Endothelial cell of umbilical vein (primary cell): Measurements from ENCODE around the gene CA5A. TPM values are rescaled to one million over a fixed set of nuclear protein-coding genes. Genes with fewer than 3 reads are reported as not detected.

Experiments
- BruUV-seq: library from RNA; stranded (reverse); fragments of 400-500 nt; replicated peaks from 2 replicates; lab custom pipeline; 2021; lab: Mats Ljungman, UMichigan
- CTCF ChIA-PET: fragments of 300-600, 350-600 bp; sonication (Branson Sonifier 250); formaldehyde crosslinking; loops from one replicate; lab custom pipeline; 2021; ENCODE audit warnings: antibody characterized with exemption, inconsistent platforms; lab: Charles Lee
- POLR2A ChIA-PET: fragments of 300-600, 350-600 bp; sonication (Branson Sonifier 250); formaldehyde crosslinking; loops from one replicate; lab custom pipeline; 2021; ENCODE audit warnings: antibody characterized with exemption, inconsistent platforms; lab: Charles Lee
- DNase-seq: peaks from one replicate; pipeline ENCODE4 v3.0.0-alpha.2; 2011; ENCODE audit warnings: low read depth, low spot score
- FAIRE-seq: peaks from 2 replicates; lab custom pipeline; 2011; peaks lifted over from hg19 to GRCh38; lab: Jason Lieb, UNC
- H2AFZ ChIP-seq: 2 replicates; pipeline ENCODE4 v1.6.0; 2012; ENCODE audit warnings: low read depth, low read length, control low read depth, inconsistent platforms
- H3K27ac ChIP-seq: 2 replicates; pipeline ENCODE4 v1.5.1; 2011; ENCODE audit warnings: low read depth, mild to moderate bottlenecking, control low read depth, low read length, moderate library complexity; ENCODE audit not compliant: insufficient read depth
- H3K27me3 ChIP-seq, 2 experiments: 2 replicates each; pipeline versions ENCODE4 v1.6.0 to v1.6.1; 2011; ENCODE audit warnings: low read length in 2 of 2, mixed read lengths in 1 of 2; ENCODE audit not compliant: control insufficient read depth in 2 of 2, insufficient read depth in 2 of 2
- H3K36me3 ChIP-seq, 2 experiments: 2 replicates in 1 of 2; 3 replicates in 1 of 2; pipeline ENCODE4 v1.5.1; 2011; ENCODE audit warnings: low read length in 2 of 2, mild to moderate bottlenecking in 1 of 2, moderate library complexity in 1 of 2; ENCODE audit not compliant: control insufficient read depth in 2 of 2, insufficient read depth in 2 of 2; ENCODE audit errors: extremely low read depth in 1 of 2
- H3K4me1 ChIP-seq: 3 replicates; pipeline ENCODE4 v1.5.1; 2011; ENCODE audit warnings: mild to moderate bottlenecking, low read length; ENCODE audit not compliant: control insufficient read depth, insufficient read depth; ENCODE audit errors: extremely low read depth
- H3K4me2 ChIP-seq: 2 replicates; pipeline ENCODE4 v1.6.1; 2011; ENCODE audit warnings: low read length, control low read depth, mixed read lengths; ENCODE audit not compliant: insufficient read depth
- H3K4me3 ChIP-seq, 3 experiments: fragments of 200-600 bp in 1 of 3; sonication (generic), shearing (Covaris generic) in 1 of 3; replicated peaks in 1 of 3; 2 replicates each; pipeline ENCODE4 v1.5.1; 2011 to 2016; ENCODE audit warnings: control low read depth in 3 of 3, low read length in 3 of 3, mild to moderate bottlenecking in 2 of 3, inconsistent platforms in 1 of 3, low read depth in 1 of 3, moderate library complexity in 1 of 3; ENCODE audit not compliant: insufficient read depth in 1 of 3
- H3K79me2 ChIP-seq: 2 replicates; pipeline ENCODE4 v1.6.0; 2012; ENCODE audit warnings: low read length, inconsistent platforms; ENCODE audit not compliant: control insufficient read depth, insufficient read depth
- H3K9ac ChIP-seq: replicated peaks from 2 replicates; pipeline ENCODE3; 2011; ENCODE audit warnings: low read length, control low read depth; ENCODE audit not compliant: insufficient read depth; ENCODE audit errors: extremely low read depth
- H3K9me1 ChIP-seq: replicated peaks from 3 replicates; pipeline ENCODE4 v1.6.0; 2011; ENCODE audit warnings: mild to moderate bottlenecking, low read length; ENCODE audit not compliant: control insufficient read depth, insufficient read depth; ENCODE audit errors: extremely low read depth
- H3K9me3 ChIP-seq: replicated peaks from 2 replicates; pipeline ENCODE4 v1.5.1; 2012; ENCODE audit warnings: low read length, inconsistent platforms; ENCODE audit not compliant: control insufficient read depth, insufficient read depth
- H4K20me1 ChIP-seq: replicated peaks from 2 replicates; pipeline ENCODE3; 2011; ENCODE audit warnings: mild to moderate bottlenecking, low read length; ENCODE audit not compliant: control insufficient read depth, insufficient read depth; ENCODE audit errors: extremely low read depth
- CTCF ChIP-seq, 2 donors: IDR thresholded peaks; 1 replicate in 1 of 2; 2 replicates in 1 of 2; pipeline ENCODE4 v1.5.1; 2011; ENCODE audit warnings: low read length in 2 of 2, mild to moderate bottlenecking in 2 of 2, moderate library complexity in 2 of 2, control low read depth in 1 of 2, inconsistent platforms in 1 of 2, low read depth in 1 of 2; ENCODE audit not compliant: insufficient read depth in 1 of 2; ENCODE audit errors: extremely low read depth in 1 of 2
- EZH2 ChIP-seq: IDR thresholded peaks from 2 replicates; pipeline ENCODE4 v1.6.1; 2012; ENCODE audit warnings: borderline replicate concordance, low read depth, mild to moderate bottlenecking, moderate library complexity, low read length, inconsistent platforms; ENCODE audit not compliant: severe bottlenecking
- JUN ChIP-seq: IDR thresholded peaks from 2 replicates; pipeline ENCODE4 v1.6.1; 2011; ENCODE audit warnings: borderline replicate concordance, low read depth; ENCODE audit not compliant: insufficient read length, insufficient read depth
- MYC ChIP-seq: IDR thresholded peaks from one replicate; pipeline ENCODE4 v1.6.1; 2011; ENCODE audit warnings: mild to moderate bottlenecking, low read depth, low read length
- POLR2A ChIP-seq: IDR thresholded peaks from 2 replicates; pipeline ENCODE4 v1.6.1; 2012; ENCODE audit warnings: low read depth, mild to moderate bottlenecking, control low read depth, low read length
- POLR2AphosphoS5 ChIP-seq: IDR thresholded peaks from 2 replicates; pipeline ENCODE4 v1.6.1; 2012; ENCODE audit warnings: low read depth, mild to moderate bottlenecking, control low read depth, low read length, moderate library complexity; ENCODE audit not compliant: insufficient read depth
- dilution Hi-C: fragments of 300-500 bp; cut with MboI; formaldehyde crosslinking; loops from one replicate; pipeline ENCODE4 v1.15.0; 2019; ENCODE audit warnings: low sequenced_read_pairs; ENCODE audit not compliant: extremely low pct_ligation_motif_present
- intact Hi-C: fragments of 100-400 bp; cut with micrococcal nuclease; formaldehyde crosslinking; loops from one replicate; pipeline ENCODE4 v1.10.0; 2022
- polyA plus RNA-seq, 4 experiments: library from polyadenylated mRNA; depleted of rRNA in 3 of 4; stranded (reverse) in 3 of 4; unstranded in 1 of 4; fragments of >200 nt; gene quantifications; 2 replicates each; pipeline versions ENCODE4 v1.2.1 to v1.2.3, GENCODE V29; 2011 to 2012; ENCODE audit warnings: missing spikeins in 1 of 4
- total RNA-seq: library from RNA; stranded (reverse); gene quantifications from 2 replicates; pipeline ENCODE4 v1.2.3, GENCODE V29; 2021

CA5A gene
- total and polyA plus RNA-seq, 2 donors (not counting 3 experiments of a cell fraction or from before 2014, with no cell fraction given) = not detected

DNA sequence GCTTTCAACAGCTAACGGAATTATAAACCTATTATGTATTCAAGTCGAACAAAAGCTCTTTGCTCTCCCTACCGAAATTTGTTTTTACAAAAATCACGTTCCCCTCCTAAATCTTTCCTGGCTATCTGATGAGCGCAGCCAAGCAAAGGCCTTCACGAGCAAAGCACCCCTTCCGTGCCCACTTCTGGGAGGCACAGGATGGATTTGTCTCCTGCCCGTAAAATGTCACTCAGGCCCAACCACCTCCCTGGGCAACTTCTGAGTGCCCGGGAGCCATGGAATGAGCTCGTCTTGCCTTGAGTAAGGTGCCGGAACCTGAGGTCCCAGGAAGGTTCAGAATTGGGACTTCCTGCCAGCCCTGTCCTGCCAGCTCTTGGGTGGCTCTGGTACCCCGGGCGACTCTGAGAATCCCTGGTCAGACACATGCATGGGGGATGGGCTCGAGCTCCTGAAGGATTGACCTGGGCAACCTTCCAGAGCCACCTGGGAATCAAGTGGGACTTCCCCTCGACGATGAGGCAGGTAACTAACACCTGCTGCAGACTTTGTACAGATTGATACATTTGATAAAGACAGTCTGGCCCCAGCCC is 86.8 kb downstream of the CA5A start:
- no TSS peak for BruUV-seq
- H3K9ac ChIP-seq = no peak overlapping the region
- H3K79me2 ChIP-seq = peaks cover 76% of the 10 kb centered on the region
- H2AFZ ChIP-seq = no peak overlapping the region
- no peaks in the 10 kb centered on the region for H3K27me3 ChIP-seq
- H3K27ac ChIP-seq = no peak overlapping the region
- peaks cover 0 to 2% of the 10 kb centered on the region in 2 experiments for H3K36me3 ChIP-seq
- intact Hi-C loops (loop anchor here (1.0 to 5.0 kb wide), 2 partner anchors 22 to 72 kb away; no protein-coding TSS in a partner anchor), dilution Hi-C loops (no loop called here)
- H3K4me1 ChIP-seq = peaks cover 4% of the 10 kb centered on the region
- no peak overlapping the region for H3K4me3 ChIP-seq
- H4K20me1 ChIP-seq = no peaks in the 10 kb centered on the region
- TF ChIP-seq MYC (no peak), JUN (no peak), EZH2 (no peak), POLR2A (no peak), POLR2AphosphoS5 (no peak), CTCF (IDR thresholded peaks at IDR 0.05; ENCODE audit: extremely low read depth in 1 of 2, insufficient read depth in 1 of 2, low read depth in 1 of 2, low read length in 2 of 2) (no peak)
- CTCF ChIA-PET = interaction anchor here (1.0 to 3.2 kb wide), 16 partner anchors 10 to 588 kb away, joined by 3 to 108 read pairs (median 5); partner anchors contain the start of gene SLC7A5
- POLR2A ChIA-PET = interaction anchor here (0.8 to 1.4 kb wide), 2 partner anchors 19 to 20 kb away, joined by 3 read pairs; partner anchors contain the start of gene SLC7A5
- H3K9me3 ChIP-seq = no peaks in the 10 kb centered on the region
- DNase-seq (no peak), FAIRE-seq (no peak)
- H3K4me2 ChIP-seq = no peak overlapping the region
- no peaks in the 10 kb centered on the region for H3K9me1 ChIP-seq
